IMR-90 (cell line): ENCODE data around the gene SOST. TPM values are rescaled to one million over a fixed set of nuclear protein-coding genes. Genes with fewer than 3 reads are reported as not detected.

ENCODE experiments used
- ATAC-seq: fragments of 200-7000 bp; cut with Tn5 transposase; 2 replicates; pipeline ENCODE4 v1.9.1; 2020; ENCODE audit warnings: low read depth, mild to moderate bottlenecking, moderate library complexity
- BruUV-seq: library from RNA; stranded (reverse); fragments of 400-500 nt; replicated peaks from 2 replicates; lab custom pipeline; 2021; lab: Mats Ljungman, UMichigan
- CTCF ChIA-PET: fragments of 300-600 bp; formaldehyde crosslinking; extraction: SDS; loops from one replicate; lab custom pipeline; 2021; ENCODE audit warnings: antibody characterized with exemption; lab: Yijun Ruan, JAX
- POLR2A ChIA-PET: fragments of 300-600 bp; sonication (Branson Sonifier 250); formaldehyde crosslinking; loops from one replicate; lab custom pipeline; 2022; ENCODE audit warnings: antibody characterized with exemption; ENCODE audit not compliant: unreplicated experiment; lab: Charles Lee
- DNase-seq: peaks from one replicate; pipeline ENCODE4 v3.0.0; 2013
- H2AFZ ChIP-seq: replicated peaks from 2 replicates; pipeline ENCODE3; 2013; ENCODE audit warnings: low read length, mild to moderate bottlenecking; ENCODE audit not compliant: poor library complexity
- H2AK5ac ChIP-seq: 2 replicates; pipeline ENCODE4 v1.6.1; 2013; ENCODE audit warnings: low read depth, low read length, inconsistent platforms
- H2AK9ac ChIP-seq: replicated peaks from 2 replicates; pipeline ENCODE3; 2013; ENCODE audit warnings: mild to moderate bottlenecking, low read depth, low read length, moderate library complexity; ENCODE audit not compliant: poor library complexity
- H2BK120ac ChIP-seq: 2 replicates; pipeline ENCODE4 v1.6.1; 2013; ENCODE audit warnings: low read depth, low read length, inconsistent platforms
- H2BK15ac ChIP-seq: 3 replicates; pipeline ENCODE4 v1.6.1; 2013; ENCODE audit warnings: low read depth, low read length, inconsistent platforms
- H2BK20ac ChIP-seq: 2 replicates; pipeline ENCODE4 v1.6.1; 2013; ENCODE audit warnings: low read depth, mild to moderate bottlenecking, inconsistent platforms, low read length, moderate library complexity
- H2BK5ac ChIP-seq: 2 replicates; pipeline ENCODE4 v1.6.1; 2013; ENCODE audit warnings: mild to moderate bottlenecking, low read depth, low read length, inconsistent platforms; ENCODE audit not compliant: poor library complexity, severe bottlenecking
- H3K14ac ChIP-seq: replicated peaks from 2 replicates; pipeline ENCODE4 v1.6.1; 2013; ENCODE audit warnings: low read depth, low read length, inconsistent platforms
- H3K18ac ChIP-seq: 2 replicates; pipeline ENCODE4 v1.6.1; 2013; ENCODE audit warnings: low read depth, low read length, control low read depth
- H3K23ac ChIP-seq: 2 replicates; pipeline ENCODE4 v1.6.1; 2013; ENCODE audit warnings: low read depth, low read length, inconsistent platforms
- H3K27ac ChIP-seq: 2 replicates; pipeline ENCODE4 v1.5.1; 2013; ENCODE audit warnings: mild to moderate bottlenecking, control low read depth, low read length; ENCODE audit not compliant: insufficient read depth
- H3K27me3 ChIP-seq: 2 replicates; pipeline ENCODE4 v1.6.1; 2013; ENCODE audit warnings: low read length; ENCODE audit not compliant: control insufficient read depth, insufficient read depth
- H3K36me3 ChIP-seq: 2 replicates; pipeline ENCODE4 v1.6.1; 2013; ENCODE audit warnings: low read length, mixed read lengths; ENCODE audit not compliant: control insufficient read depth, insufficient read depth
- H3K4ac ChIP-seq: 2 replicates; pipeline ENCODE4 v1.6.1; 2013; ENCODE audit warnings: low read depth, low read length, inconsistent platforms
- H3K4me1 ChIP-seq: 2 replicates; pipeline ENCODE4 v1.6.1; 2013; ENCODE audit warnings: low read length, mixed read lengths; ENCODE audit not compliant: control insufficient read depth, insufficient read depth
- H3K4me2 ChIP-seq: 2 replicates; pipeline ENCODE4 v1.6.1; 2013; ENCODE audit warnings: low read depth, mild to moderate bottlenecking, control low read depth, low read length, moderate library complexity
- H3K4me3 ChIP-seq: 2 replicates; pipeline ENCODE4 v1.5.1; 2013; ENCODE audit warnings: low read depth, mild to moderate bottlenecking, control low read depth, low read length, moderate library complexity; ENCODE audit not compliant: insufficient read depth
- H3K56ac ChIP-seq: 2 replicates; pipeline ENCODE4 v1.6.1; 2013; ENCODE audit warnings: low read length, inconsistent platforms; ENCODE audit not compliant: insufficient read depth; ENCODE audit errors: extremely low read depth
- H3K79me1 ChIP-seq, 2 experiments: 2 replicates each; pipeline ENCODE4 v1.6.1; 2013; ENCODE audit warnings: low read length in 2 of 2, inconsistent platforms in 1 of 2, low read depth in 1 of 2
- H3K9ac ChIP-seq: 2 replicates; pipeline ENCODE4 v1.6.1; 2013; ENCODE audit warnings: low read depth, low read length, control low read depth
- H3K9me1 ChIP-seq: 2 replicates; pipeline ENCODE4 v1.6.1; 2013; ENCODE audit warnings: low read length, inconsistent platforms; ENCODE audit not compliant: insufficient read depth
- H3K9me3 ChIP-seq: 2 replicates; pipeline ENCODE4 v1.6.1; 2013; ENCODE audit warnings: low read length; ENCODE audit not compliant: control insufficient read depth, insufficient read depth
- H4K20me1 ChIP-seq: 2 replicates; pipeline ENCODE4 v1.6.1; 2013; ENCODE audit warnings: low read length, inconsistent platforms; ENCODE audit not compliant: insufficient read depth
- H4K5ac ChIP-seq: 2 replicates; pipeline ENCODE4 v1.6.1; 2013; ENCODE audit warnings: mild to moderate bottlenecking, low read depth, low read length, control low read depth
- H4K8ac ChIP-seq, 2 experiments: 2 replicates each; pipeline ENCODE4 v1.6.1; 2013; ENCODE audit warnings: low read depth in 2 of 2, low read length in 2 of 2, control low read depth in 1 of 2, inconsistent platforms in 1 of 2
- H4K91ac ChIP-seq: 2 replicates; pipeline ENCODE4 v1.6.1; 2013; ENCODE audit warnings: low read depth, low read length, inconsistent platforms; ENCODE audit not compliant: insufficient read depth
- CEBPB ChIP-seq: IDR thresholded peaks from 2 replicates; pipeline ENCODE4 v1.6.1; 2012; ENCODE audit warnings: low read depth, low read length, improper control_type of control experiment
- CHD1 ChIP-seq: IDR thresholded peaks from 2 replicates; pipeline ENCODE4 v1.6.1; 2012; ENCODE audit warnings: low read depth, low read length, improper control_type of control experiment
- CTCF ChIP-seq: conservative IDR thresholded peaks from 2 replicates; pipeline ENCODE4 v1.5.1; 2012; ENCODE audit warnings: mild to moderate bottlenecking, low read depth, low read length, improper control_type of control experiment
- ELK1 ChIP-seq: fragments of 150-350 bp; IDR thresholded peaks from 2 replicates; pipeline ENCODE4 v1.6.1; 2016; ENCODE audit warnings: low read depth, mild to moderate bottlenecking, low read length, moderate library complexity, borderline replicate concordance
- FOS ChIP-seq: fragments of 150-350 bp; IDR thresholded peaks from 2 replicates; pipeline ENCODE4 v1.6.1; 2016; ENCODE audit warnings: low read depth, low read length
- MAFK ChIP-seq: IDR thresholded peaks from 2 replicates; pipeline ENCODE4 v1.6.1; 2012; ENCODE audit warnings: low read depth, low read length, improper control_type of control experiment
- MAZ ChIP-seq: IDR thresholded peaks from 2 replicates; pipeline ENCODE4 v1.6.1; 2012; ENCODE audit warnings: low read depth, mild to moderate bottlenecking, low read length, improper control_type of control experiment, moderate library complexity, borderline replicate concordance
- NFE2L2 ChIP-seq: fragments of 150-350 bp; IDR thresholded peaks from 2 replicates; pipeline ENCODE4 v1.6.1; 2016; ENCODE audit warnings: low read depth, mild to moderate bottlenecking, low read length
- POLR2A ChIP-seq: IDR thresholded peaks from 2 replicates; pipeline ENCODE4 v1.6.1; 2012; ENCODE audit warnings: mild to moderate bottlenecking, low read depth, low read length
- RAD21 ChIP-seq: IDR thresholded peaks from 2 replicates; pipeline ENCODE4 v1.6.1; 2012; ENCODE audit warnings: low read length, improper control_type of control experiment
- RCOR1 ChIP-seq: IDR thresholded peaks from 2 replicates; pipeline ENCODE4 v1.6.1; 2012; ENCODE audit warnings: mild to moderate bottlenecking, low read length, improper control_type of control experiment; ENCODE audit not compliant: insufficient replicate concordance
- RFX5 ChIP-seq: IDR thresholded peaks from 2 replicates; pipeline ENCODE4 v1.8.0; 2012; ENCODE audit warnings: low read depth, mild to moderate bottlenecking, low read length, moderate library complexity
- SMC3 ChIP-seq: fragments of 150-350 bp; IDR thresholded peaks from 2 replicates; pipeline ENCODE4 v1.6.1; 2016; ENCODE audit warnings: low read depth, mild to moderate bottlenecking, antibody characterized with exemption, low read length, moderate library complexity
- USF2 ChIP-seq: fragments of 150-350 bp; IDR thresholded peaks from 2 replicates; pipeline ENCODE4 v1.6.1; 2017; ENCODE audit warnings: mild to moderate bottlenecking, antibody characterized with exemption, low read length, low read depth
- WGBS, 2 experiments: methylation state at CpG; one replicate each; pipeline versions ENCODE4 v1.1.5 to v1.1.7; 2013; ENCODE audit warnings: missing lambda C conversion rate in 2 of 2; ENCODE audit not compliant: insufficient read length in 1 of 2; ENCODE audit errors: extremely low coverage in 2 of 2; 5-methylcytosine and 5-hydroxymethylcytosine counted together
- dilution Hi-C: fragments of 300-500 bp; cut with HindIII; formaldehyde crosslinking; loops from one replicate; pipeline ENCODE4 v1.14.3; 2018; ENCODE audit warnings: low sequenced_read_pairs; ENCODE audit not compliant: unreplicated experiment
- in situ Hi-C: fragments of 300-500 bp; cut with MboI; formaldehyde crosslinking; loops from 3 replicates; pipeline ENCODE4 v1.14.3; 2019; ENCODE audit warnings: low sequenced_read_pairs, inconsistent platforms, mixed read lengths
- intact Hi-C: fragments of 100-400 bp; cut with micrococcal nuclease; formaldehyde crosslinking; loops from 2 replicates; pipeline ENCODE4 v1.10.0; 2022
- polyA plus RNA-seq, 3 experiments: library from polyadenylated mRNA; depleted of rRNA; stranded (reverse); fragments of >200 nt; gene quantifications; 2 replicates each; pipeline ENCODE4 v1.2.3, GENCODE V29; 2012; ENCODE audit warnings: low replicate concordance in 1 of 3
- total RNA-seq: library from RNA; depleted of rRNA; stranded (reverse); fragments of >200 nt; gene quantifications from 2 replicates; pipeline ENCODE4 v1.2.3, GENCODE V29; 2012

Gene SOST
- total and polyA plus RNA-seq, 2 of the 4 experiments (the other 2 are of a cell fraction), result not detected

GRCh38 chr17:43757171-43757660 is 1.4 kb downstream of the SOST start:
- Histone ChIP-seq H3K4ac (no peak overlapping the region), H2BK20ac (no peak overlapping the region), H3K4me3 (no peak overlapping the region), H3K23ac (no peak overlapping the region), H3K4me1 (no peaks in the 10 kb centered on the region), H3K9me1 (0 out of 2 replicates have a peak, but pooled peaks cover 4% of the 10 kb centered on the region), H4K5ac (no peak overlapping the region), H3K27me3 (peaks cover 52% of the 10 kb centered on the region), H3K4me2 (no peak overlapping the region), H4K8ac (no peak overlapping the region), H2BK120ac (no peak overlapping the region), H2BK15ac (no peak overlapping the region), H3K9ac (no peak overlapping the region), H3K14ac (no peak overlapping the region), H3K36me3 (no peaks in the 10 kb centered on the region), H4K91ac (no peak overlapping the region), H3K18ac (no peak overlapping the region), H2BK5ac (no peak overlapping the region), H3K79me1 (no peaks in the 10 kb centered on the region), H3K56ac (no peak overlapping the region), H2AK9ac (no peak overlapping the region), H4K20me1 (no peaks in the 10 kb centered on the region), H2AK5ac (no peak overlapping the region), H3K27ac (no peak overlapping the region), H2AFZ (no peak overlapping the region), H3K9me3 (no peaks in the 10 kb centered on the region)
- ChIA-PET POLR2A (no interaction called here), CTCF (no interaction called here)
- 90% methylated on average over 2 of the region's 8 CpGs; no CpG with 5 or more reads in 1 of the 2 experiments for WGBS, 2 experiments
- no TSS peak for BruUV-seq
- intact Hi-C loops, result no loop called here
- in situ Hi-C loops, result no loop called here
- DNase-seq, result no peak
- dilution Hi-C loops, result no loop called here
- ATAC-seq, result no peak
- TF ChIP-seq ELK1 (no peak), NFE2L2 (no peak), SMC3 (no peak), CTCF (no peak), RFX5 (no peak), POLR2A (no peak), RAD21 (no peak), CHD1 (no peak), RCOR1 (no peak), MAFK (no peak), MAZ (no peak), FOS (no peak), USF2 (no peak), CEBPB (no peak)
